Epidermal melanocyte (primary cell): ENCODE results near the gene TNIP1.

Experiments
- DNase-seq: peaks from one replicate; pipeline ENCODE4 v3.0.0; 2011; ENCODE audit warnings: low spot score; ENCODE audit not compliant: insufficient read length

TNIP1 gene

DNA sequence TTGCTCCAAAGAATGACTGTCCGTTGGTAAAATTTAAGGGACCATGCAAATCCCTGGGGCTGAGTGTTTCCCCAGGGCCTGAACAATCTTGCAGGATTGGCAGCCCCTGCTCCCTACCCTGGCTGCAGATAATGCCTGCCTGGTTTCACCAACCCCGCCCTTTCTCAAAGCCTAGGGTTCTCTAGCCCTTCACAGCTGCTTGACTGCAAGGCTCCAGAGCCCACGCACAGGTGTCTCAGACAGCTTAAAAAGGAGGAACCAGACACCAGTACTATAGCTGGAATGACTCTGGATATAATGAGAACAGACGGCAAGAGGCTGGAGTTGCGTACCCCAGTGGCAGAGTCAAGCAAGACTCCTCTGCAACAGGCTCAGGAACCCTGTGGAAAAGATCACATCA is 25.2 kb upstream of the TNIP1 start:
- no peak for DNase-seq

DNA sequence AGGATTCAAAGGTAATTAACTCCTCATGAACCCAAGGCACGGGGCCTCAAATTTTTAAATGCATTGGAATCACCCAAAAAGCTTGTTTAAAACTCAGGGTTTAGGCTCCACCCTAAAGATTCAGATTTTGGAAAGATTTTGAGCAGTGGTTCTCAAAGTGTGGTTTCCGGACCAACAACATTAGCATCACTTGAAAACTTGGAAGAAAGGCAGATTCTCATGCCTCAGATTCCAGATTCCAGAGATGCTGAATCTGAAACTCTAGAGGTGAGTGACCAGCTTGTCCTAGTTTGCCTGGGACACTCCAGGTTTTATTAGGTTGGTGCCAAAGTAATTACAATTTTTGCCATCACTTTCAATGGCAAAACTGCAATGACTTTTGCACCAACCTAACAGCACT is 24.7 kb upstream of the TNIP1 start:
- DNase-seq = no peak

DNA sequence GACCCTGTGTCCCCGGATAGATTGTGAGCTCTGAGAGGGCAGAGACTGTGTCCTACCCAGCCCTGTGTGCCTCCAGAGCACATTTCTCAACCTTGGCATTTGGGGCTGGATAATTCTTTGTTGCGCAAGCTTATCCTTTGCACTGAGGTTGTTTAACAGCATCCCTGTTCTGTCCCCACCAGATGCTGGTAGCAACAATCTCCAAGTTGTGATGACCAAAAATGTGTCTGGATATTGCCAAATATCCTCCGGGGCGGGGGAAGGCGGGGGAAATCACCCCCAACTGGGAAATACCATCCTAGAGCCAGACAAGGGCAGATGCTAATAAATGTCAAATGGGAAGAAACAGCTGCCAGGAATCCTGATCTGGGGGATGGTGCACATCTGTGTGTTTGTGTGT is 24.0 kb upstream of the TNIP1 start:
- DNase-seq = peak; percentile 62

DNA sequence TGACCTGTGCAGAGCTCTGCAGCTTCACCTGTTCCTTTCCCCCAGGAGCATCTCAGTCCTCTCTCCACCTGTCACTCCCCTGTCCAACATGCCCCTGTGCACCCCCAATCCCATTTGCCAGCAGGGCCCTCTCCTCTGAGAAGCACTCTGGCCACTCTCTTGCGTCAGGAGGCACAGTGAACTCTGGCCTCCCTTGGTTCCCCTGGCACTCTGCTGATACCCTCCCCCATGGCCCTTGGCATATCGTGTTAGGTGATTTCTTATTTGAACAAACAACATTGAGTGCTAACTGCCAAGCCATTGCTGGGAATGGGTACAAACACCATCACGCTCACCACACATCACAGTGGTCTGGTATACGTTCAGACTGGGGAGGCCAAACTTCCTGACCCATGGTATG is 20.9 kb upstream of the TNIP1 start:
- no peak for DNase-seq

DNA sequence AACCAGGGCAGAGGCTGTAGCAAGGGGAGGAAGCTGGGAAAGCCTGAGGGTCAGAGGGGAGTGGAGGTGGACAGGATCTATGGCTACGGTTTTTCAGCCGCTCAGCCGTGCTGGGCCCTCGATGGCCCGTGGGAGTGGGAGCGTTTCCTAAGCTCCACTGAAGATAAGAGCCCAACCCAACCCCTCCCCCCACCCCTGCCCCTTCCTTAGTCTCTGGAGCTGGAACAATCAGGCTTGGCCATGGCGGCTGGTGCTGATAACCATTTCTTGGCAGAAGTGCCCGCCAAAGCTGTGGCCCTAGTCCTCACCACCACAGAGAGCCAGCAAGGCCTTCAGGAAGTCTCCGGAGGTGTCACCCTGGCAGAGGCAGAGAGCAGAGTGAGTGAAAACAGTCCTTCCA is 20.3 kb upstream of the TNIP1 start:
- no peak for DNase-seq

DNA sequence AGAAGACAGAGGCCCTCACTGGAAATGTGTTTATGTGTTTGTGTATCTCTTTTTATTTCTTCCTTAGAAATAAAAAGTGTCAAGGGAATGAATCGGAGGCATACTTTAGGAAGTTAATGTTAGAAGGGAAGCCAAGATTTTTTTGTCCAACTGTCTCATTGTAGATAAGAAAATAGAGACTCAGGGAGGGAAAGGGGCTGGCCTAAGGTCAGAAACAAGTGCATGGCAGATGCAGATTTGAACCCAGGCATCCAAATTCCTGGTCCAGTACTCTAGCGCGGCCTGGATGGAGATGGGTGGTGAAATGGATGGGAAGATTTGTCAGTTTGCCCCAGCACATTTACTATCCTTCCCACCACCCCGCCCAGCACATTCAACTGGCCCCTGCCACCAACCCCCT is 19.8 kb upstream of the TNIP1 start:
- no peak for DNase-seq

DNA sequence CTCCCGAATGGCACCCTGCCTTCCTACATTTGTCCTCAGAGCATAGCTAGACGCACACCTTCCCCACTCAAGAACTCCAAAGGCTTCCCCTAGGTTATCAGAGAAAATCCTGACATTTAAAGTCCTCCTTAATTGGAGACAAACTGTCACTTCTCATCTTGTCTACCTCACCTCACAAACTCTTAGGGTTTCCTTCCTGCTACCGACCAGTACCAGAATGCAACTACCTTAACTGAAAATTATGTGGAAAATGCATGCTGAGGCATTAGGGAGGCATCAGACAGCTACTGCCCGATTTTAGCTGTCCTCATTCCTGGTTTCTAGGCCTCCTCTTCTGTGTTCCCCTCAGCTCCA is 17.9 kb upstream of the TNIP1 start:
- DNase-seq = no peak

DNA sequence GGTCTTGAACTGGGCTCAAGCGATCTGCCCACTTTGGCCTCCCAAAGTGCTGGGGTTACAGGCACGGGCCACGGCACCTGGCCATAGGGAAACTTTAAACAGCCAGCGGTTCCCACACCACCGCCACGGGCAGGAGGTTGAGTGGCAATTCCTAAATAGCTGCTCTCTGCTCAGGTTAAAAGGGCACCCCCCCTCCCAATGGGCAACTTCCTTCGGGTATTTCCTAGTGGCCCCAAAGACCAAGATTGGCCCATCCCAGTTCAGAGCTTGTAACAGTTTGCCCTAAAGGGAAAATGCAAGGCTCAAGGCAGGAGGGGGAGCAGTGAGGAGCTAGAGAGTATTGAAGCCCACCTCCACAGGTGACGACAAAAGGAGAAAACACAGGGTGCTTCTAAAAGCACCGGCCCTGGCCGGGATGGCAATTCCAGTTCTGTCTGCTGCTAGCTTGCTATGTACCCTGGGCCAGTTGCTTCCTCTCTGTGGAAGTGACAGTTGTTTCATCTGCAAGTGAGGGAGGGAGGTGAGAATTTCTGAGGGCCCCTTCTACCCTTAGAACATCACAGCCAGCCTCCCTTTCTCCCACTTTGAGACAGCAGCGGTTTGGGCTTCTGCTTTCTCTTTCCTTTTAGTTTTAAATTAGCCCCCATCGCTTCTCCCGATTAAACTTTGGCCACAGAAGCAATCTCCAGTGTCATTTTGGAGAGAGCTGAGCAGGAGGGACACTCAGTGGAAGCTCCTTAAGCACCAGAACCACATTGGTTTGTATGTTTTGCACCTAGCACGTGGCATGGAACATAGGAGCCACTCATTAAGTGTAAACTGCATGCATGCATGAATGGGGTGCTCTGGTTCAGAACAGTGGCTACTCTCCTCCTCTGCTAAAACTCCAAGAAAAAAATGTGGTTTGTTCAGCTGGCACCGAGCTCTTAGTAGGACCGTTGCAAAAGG is 17.3 kb upstream of the TNIP1 start:
- no peak for DNase-seq

DNA sequence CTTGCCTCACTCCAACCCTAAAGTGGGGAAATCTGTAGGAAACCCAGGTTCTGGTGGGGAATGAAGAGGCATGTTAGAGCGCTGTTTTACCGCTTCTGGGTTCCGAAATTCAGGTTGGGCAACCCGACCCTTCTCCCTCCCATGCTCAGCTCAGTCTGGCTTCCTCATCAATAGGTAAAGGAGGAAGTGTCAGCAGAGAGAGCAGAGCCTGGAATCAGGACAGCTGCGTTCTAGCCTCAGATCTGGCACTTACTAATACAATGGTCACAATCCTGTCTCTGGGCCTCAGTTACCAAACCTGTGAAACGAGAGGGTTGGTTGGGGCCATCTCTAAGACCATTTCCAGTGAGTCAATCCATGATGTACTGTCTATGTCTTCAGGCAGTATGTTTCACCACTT is 16.2 kb upstream of the TNIP1 start:
- DNase-seq = no peak

DNA sequence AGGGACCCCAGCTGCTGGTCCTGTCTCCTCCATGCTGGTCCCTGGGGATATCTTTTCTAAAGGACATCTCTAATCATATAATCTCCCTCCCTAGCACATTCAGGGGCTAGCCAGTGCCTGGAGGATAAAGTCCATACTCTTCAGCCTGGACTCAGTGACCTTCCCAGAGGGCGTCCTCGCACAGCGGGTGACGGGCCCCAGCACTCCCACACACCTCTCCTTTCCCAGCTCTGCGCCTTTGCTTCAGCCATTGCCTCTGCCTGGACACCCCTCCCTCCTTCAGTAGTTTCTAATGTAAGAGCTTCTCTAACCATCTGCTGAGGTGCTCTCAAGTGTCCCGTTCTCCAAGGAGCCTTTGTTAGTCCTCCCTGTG is 15.2 kb upstream of the TNIP1 start:
- no peak for DNase-seq

DNA sequence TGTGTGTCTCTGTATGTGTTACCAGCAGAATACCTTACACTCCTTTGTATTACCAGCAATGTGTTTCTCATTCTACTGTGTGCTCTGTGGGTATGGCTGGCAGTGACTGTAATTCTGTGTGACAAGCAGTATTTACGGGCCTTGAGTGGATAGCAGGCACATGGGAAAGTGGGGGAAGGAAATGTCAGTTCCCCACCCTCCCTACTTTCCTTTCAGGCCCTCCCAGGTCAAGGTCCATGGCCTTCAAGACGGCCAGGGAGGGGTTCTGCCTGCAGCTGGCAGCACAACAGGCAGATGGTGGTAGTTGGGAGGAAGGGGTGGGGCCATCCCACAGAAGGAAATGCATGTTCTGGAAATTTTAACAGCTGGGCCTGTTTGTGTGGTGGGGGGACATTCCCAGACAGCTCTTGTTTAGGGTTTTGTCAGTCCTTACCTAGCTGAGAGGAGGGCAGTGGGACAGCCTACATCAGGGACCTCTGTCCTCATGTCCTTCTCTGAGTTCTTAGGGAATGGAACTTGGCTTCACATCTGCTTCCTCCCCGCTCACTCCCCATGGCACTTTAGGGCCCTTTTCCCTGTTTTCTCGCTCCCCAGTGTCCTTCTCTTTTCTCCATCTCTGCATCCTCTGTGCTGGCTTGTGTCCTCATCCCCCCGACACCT is 14.6 kb upstream of the TNIP1 start:
- no peak for DNase-seq

DNA sequence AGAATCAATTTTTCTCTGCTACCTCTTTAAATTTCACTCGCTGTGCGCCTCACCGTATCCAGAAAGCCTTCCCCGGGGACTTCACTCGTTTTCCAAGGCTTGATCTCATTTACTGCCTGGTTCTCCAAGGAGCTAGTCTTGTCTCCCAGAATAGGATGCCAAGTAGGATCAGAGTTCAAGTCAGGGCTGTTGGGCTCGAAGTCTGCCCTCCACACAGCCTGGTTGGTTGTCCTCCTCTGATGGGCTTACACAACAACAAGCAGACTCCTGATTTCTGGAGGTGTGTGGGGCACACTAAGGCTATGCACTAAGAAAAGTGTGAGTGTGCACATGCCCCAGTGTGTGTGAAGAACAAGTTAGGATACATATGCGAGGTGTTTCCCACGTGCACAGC is 14.0 kb upstream of the TNIP1 start:
- DNase-seq = no peak

DNA sequence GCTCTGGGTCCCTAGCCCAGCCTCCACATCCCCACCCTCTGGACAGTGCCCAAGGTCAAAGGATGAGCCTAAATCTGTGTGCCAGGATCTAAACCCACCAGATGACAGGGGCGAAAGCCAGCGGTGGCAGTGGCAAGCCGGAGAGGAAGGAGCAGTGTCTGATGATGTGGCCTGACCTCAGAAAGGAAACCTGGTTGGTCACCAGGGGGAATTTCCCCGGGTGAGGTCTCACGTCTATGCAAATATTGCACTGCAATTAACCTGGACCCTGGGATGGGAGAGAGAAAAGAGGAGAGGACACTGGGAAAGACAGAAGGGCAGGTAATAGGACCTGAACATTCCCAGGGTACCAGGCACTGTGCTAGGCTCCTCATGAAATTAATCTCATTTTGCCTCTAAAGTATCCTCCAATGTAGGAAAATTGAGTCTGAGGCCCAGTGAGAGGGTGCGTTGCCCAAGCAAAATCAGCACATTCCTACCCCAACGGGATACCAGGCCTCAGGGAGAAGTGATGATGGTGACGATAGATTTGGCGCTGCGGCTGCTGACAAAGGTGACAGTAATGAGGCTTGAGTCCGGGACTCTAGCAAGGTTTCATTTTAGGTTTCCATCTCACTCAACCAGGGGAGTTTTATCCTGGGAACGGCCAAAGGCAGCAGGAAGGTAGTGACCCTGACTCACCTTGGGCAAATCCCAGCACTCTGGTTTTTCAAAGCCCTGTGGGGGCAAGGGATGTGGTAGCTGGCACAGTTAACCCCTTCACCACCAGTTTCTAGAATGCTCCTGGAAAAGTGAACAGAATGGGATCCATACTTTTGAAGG is 13.4 kb upstream of the TNIP1 start:
- DNase-seq = no peak

DNA sequence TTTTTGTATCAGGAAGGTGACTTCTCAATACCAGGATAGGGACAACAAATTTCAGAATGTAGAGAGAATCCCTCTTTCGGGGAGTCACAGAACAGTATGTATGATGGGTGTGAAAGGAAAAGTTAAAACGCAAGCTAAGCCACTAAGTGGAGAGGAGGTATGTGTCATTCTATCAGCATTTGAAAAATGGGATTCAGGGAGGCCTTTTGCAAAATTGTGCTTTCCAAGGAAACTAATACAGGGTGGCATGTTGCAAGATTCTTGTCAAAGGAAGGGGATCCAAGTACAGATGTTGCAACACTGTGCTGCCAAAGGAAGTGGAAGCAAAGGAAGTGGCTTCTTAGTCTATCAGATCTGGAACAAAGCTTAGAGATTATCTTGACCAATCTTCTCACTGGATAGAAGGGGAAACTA is 12.6 kb upstream of the TNIP1 start:
- peak; percentile 58 for DNase-seq

DNA sequence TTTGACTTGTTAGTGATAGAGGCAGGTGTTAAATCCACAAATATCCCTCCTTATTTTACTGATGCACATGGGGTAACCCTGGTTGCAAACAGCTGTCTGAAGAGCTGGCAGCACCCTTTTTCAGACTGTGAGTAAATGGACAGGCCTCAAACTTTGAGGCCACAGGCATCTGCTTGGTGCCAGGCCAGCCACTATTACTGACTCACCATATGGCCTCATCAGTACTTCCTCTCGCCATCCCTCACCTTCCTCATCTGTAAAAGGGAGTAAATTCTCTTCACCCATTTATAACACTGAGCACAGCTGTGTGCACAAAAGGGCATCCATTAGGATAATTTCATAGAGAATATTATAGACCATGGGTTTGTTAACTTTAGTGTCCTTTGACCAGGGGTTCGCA is 11.9 kb upstream of the TNIP1 start:
- no peak for DNase-seq

DNA sequence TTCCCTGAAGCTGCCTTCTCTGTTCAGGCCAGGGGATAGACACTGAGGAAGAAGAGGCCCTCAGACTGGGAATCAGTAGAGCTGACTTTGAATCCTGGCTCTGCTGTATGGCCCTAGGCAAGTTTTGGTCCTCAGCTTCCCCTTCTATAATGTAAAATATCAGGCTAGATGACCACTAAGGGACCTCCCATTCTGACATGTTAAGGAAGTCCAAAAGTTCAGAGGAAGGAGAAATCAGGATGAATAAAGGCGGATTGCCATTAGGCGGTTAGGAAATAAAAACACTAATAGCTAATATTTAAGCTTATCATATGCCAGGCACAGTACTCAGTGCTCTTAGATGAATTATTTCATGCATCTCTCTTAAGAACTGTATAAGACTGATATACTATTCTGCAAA is 8.9 kb upstream of the TNIP1 start:
- no peak for DNase-seq

DNA sequence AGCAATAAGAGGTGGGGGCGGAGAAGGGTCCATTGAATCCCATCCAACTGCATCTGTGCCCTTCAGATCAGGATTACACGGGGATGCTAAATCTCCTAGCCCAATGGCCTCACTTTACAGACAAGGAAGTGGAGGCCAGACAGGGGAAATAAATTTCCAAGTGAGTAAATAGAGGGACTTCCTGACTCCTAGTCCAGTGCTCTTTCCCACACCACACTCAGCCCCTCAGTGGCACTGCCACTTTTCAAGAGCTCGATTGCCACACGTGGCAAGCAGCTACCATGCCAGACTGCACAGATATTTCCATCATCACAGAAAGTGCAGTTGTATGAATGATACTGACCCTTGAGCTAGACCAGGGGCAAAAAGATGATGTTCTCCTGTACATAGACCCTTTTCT is 8.2 kb upstream of the TNIP1 start:
- DNase-seq = no peak

DNA sequence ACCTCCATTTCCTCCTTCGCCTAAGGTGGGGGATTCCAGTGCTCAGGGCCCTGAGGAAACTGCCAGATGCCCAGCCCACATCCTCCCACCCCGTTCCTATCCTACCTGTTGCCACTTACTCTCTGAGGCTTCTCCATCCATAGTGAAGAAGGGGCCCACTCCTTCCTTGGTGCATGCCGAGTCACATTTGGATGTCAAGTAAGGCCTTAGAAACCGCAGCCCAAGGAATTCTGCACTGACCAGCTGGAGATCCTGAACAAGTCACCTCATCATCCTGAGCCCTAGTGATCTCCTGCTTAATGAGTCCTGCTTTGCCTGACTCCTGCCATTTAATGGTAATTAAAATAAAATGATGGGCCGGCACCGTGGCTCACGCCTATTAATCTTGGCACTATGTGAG is 6.7 kb upstream of the TNIP1 start:
- no peak for DNase-seq

DNA sequence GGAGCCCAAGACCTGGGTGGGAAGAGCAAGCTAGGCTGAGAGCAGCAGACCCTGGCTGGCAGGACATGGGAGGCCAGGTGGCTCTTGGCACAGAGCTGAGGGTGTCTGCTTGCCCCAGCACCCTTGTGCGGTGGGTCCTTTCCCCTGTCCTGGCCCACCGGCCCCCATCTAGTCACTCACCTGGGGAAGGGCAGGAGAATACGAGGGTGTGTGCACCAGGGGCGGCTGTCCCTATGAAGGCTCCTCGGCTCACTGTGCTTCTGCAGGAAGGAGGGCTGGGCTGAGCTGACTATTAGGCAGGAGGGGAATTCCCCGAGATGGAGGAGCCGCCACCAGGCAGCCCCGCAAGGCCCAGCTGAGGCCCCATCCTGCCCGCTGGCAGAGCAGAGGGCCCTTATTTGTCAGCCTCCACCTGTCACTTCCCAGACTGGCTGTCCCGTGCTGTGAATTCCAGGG is 6.1 kb upstream of the TNIP1 start:
- DNase-seq = no peak

DNA sequence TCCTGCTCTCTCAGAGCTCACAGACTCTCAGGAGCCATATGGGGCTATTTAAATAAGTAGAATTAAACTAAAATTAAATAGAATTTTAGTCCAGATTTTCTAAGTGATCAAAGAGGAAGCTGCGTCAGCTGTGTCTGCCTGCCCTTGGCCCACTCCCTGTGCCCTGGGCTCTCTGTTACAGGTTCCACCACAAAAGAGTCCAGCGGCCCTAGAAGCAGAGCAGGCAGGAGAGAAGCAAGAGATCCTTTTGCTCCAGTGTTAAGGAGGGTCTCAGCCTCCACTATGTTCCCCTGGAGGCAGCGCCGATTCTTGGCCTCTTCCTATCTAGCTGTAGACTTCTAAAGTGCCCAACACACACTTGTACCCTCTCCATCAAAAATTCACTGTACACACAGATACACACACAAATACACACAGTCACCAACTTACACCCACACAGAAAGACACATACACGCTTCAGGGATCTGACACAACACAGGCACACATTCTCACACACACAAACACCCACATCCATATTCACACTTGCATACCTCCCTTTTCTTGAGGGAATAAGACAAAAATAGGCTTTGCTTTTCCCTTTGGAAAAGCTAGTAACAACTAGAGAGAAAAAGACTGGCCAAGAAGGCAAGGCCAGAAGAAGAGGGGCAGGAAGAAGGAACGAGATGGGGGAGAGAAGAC is 5.5 kb upstream of the TNIP1 start:
- DNase-seq = no peak

DNA sequence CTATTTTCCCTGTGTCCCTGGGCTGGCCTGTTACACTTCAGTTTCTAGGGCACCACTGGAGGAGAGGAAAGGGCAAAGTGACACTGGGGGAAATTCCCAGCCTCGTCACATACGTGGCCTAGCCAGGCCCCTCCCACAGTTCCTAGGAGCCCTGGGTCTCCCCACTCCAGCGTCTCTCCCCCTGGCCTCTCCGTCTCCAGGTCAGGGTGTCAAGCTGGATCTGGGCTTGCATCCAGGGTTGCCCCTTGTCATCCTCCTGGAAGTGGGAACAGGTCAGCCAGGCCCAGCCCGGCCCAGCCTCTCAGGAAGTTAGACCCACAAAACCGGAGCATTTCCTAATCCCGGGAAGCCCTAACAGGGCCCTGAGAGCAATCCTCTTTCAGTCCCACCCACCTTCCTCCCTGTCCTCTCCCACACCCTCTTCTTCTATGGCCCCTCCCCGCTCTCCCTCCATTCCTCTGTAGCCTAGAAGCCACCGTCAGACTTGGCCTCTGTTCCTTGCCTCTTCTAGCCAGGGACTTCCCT is 4.7 kb upstream of the TNIP1 start:
- no peak for DNase-seq
